Activated CD4-positive, alpha-beta T cell treated with anti-CD3 and anti-CD28 coated beads, Interleukin-2, amount 50 U/mL, for 4 hours (primary cell): ENCODE data around the gene RACK1.

Experiments
- DNase-seq, 2 experiments: peaks; one replicate each; pipeline ENCODE4 v3.0.0-alpha.2; 2020

The RACK1 gene

DNA sequence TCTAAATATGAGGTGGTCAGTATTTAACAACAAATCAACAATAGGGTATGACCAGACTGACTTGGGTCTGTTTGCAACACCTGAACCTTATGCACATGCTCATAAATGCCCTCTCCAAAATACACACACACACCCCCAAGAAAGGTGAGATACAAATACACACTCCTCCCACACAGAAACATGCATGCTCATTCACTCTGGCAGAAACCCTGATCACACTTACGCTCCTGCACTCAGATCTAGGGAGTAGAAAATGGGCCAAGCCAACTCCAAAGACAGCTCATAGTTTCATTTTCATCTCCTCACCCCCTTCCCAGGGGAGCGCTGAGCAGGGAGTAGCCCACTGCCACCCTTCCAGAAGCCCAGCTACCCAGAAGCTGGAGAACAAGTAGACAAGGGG is 50.0 kb downstream of the RACK1 start:
- no peak for DNase-seq

DNA sequence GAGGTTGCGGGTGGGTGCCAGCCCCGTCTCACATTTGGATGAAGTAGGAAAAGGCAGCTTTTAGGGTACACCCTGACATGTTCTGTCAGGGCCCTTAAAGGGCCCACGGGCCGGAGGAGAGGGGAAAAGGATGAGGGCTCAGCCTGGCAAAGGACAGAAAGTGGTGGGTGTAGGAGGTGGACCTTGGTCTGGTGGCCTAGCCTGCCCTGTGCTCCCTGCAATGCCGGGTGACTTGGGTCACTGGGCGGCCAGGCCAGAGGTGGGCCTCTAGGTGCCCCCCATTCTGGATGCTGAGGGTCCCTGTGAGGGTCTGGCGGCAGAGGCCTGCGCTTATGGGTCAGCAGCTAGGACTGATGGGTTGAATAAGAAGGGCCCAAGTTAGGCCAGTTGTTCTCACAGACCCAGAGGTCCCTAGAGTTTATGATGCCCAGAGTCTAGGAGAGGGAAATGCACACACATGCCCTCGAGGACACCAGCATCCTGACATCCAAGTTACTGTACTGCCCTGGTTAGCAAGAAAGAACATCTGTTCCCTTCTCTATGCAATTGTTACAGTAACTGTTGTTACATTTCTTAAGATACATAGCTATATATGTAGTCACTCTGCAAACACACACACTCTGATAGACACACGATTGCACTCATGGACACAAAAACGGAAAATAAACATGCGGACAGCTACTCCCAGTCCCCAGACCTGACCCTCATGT is 51.2 kb downstream of the RACK1 start:
- no peak for DNase-seq

DNA sequence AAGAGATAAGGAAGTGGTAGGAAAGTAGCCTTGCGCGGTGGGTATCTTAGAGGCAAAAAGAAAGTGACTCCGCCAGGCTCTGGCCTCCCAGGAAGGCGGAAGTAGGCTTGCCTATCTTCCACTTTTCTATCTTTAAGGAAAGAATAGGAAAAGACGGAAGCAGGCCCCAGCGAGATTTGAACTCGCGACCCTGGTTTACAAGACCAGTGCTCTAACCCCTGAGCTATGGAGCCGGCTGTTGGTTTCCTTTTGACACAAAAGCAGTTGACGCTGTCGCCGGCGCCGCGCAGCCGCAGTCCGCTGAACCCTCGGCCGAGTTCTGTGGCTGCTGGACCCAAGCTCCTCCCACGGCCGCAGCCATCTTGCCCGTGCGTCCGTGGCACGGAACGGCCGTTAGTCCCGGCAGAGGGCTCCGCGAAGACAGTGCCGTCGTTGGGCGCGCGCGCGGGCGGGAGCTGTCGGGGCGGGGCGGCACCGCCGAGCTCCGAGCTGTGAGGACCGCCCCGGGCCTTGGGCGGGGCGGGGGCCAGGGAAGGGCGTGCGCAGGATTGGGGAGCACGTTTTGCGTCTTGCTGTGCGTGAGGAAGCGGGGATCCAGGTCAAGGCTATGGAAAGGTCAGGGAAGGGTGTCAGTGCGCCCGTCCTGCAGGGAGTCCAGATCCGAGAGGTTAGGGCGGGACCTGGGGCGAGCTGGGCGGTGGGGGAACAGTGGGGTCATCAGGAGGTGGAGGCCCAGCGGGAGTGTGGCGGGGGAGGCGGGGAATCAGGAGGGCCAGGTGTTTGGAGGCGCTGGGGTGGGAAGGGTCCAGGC is 52.0 kb downstream of the RACK1 start:
- peak; percentile 89 to 92 for DNase-seq

DNA sequence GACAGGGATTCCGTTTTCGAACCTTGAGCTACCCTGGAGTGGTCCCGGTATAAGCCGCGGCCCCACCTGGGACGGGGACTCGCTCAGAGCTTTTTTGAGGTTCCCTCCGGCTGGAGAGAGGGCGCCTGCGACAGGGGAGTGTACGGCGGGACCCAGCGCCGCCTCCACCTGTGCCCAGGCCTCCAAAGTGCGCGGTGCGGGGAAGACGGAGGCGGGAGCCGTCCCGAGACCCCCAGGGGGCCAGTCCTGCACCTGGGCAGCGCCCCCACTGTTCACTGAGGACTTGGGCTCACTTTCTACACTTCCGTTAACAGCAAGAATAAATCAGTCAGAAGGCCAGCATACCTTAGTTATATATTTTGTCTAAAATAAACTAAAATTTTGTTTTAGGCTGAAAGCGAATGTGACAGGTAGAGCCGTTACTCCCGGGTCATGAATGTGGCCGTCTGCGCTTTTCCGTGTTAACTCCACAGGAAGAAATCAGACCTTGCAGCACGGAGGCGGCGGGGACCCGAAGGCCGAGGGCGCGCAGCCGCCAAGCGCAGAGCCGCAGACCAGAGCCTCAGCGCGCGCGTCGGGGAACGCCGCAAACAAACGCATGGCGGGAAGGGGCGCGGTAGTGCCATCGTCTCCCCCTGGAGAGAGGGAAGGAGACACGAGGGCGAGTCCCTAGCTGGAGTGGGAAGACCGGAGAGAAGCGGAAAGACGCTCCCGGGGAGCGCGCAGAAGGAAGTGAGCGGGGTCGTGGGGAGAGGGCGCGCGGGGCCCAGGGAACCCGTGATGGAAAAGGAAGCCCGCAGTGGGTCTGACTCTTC is 52.8 kb downstream of the RACK1 start:
- DNase-seq: no peak

DNA sequence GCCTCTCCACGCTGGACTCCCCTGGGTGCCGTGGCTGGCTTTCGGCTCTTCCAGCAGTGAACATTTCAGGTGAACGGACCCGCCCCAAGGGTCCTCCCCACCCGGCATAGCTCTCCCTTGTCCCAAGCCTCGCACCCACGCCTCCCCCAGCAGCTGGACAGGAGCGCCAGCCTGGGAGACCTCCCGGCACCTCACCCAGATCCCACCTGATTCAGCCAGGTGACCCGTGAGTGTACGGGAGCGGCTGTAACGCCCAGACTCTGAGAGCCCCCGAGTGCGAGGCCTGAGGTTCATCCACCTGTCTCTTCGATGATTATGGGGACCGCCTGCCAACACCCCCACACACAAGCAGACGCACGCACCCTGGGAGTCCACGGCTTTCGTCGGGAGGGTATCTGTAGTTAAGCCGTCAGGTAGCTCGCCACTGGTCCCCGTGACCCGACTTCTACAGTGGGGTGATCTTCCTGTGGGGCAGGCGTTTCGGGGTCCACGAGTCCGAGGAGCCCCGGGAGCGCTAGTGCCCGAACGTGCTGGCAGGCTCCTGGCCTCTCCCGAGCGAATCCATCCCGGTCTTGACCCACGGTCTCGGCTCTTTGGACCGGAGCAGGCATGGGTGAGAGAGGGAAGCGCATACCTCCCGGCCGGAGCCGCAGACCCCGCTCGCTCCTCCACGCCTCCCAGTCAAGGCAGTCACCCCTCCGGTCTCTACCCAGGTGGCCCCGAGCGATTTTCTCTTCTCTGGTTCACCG is 53.6 kb downstream of the RACK1 start:
- peak in 1 of 2 experiments; percentile 53 for DNase-seq

DNA sequence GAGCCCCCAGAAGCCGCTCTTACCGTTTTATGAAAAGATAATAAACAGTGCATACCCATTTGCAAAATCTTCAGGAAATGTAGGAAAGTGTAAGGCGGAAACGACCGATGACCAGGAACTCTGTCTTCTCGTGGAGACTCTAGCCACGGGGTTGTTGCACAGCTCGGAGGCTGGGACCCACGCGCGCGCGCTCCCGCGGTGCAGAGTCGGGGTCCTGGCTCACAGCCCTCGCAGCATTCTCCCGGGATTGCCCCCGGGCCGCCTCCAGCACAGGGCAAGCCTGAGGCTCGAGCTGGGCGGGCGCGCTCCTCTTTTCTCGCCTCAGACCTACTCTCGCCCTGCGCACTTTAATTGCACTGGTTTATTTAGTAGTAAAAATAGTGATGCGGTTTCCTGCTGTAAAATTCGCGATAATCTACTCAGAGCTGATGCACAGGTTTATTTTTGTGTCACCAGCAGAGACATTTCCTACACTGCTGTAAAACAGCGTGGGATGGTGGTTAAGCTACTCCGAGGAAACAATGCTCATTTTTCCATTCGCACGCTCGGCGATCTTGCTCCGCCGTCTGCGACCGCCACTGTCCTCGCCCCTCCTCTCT is 54.2 kb downstream of the RACK1 start:
- peak; percentile 59 to 61 for DNase-seq

DNA sequence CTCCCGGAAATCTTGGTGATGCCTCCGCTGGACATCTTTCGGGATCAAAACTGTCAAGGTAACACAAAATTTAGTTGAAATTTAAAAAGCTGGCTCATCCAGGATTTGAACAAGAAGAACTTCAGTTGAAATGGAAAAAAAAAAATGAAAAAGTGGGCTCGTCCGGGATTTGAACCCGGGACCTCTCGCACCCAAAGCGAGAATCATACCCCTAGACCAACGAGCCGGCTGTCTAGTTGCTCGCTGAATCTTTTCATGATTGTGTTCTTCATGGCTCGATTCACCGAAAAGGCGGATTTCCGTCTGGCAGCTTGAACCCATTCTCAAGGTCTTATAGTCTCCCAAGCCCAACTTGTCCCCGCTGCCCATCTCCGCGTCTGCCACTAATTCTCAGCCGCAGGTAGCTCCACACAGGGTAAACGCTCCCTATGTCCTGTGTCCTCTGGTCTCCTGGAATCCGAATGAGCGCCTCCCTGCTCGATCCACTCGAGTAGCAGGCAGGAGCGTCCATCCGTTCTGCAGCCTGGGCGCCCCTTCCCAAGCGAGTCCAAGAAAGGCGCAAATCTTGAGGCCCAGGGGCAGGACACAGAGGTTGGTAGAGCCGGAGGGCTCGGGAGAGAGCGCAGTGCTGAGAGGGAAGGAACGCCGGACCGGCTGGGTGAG is 54.9 kb downstream of the RACK1 start:
- DNase-seq: peak; percentile 70 to 75

DNA sequence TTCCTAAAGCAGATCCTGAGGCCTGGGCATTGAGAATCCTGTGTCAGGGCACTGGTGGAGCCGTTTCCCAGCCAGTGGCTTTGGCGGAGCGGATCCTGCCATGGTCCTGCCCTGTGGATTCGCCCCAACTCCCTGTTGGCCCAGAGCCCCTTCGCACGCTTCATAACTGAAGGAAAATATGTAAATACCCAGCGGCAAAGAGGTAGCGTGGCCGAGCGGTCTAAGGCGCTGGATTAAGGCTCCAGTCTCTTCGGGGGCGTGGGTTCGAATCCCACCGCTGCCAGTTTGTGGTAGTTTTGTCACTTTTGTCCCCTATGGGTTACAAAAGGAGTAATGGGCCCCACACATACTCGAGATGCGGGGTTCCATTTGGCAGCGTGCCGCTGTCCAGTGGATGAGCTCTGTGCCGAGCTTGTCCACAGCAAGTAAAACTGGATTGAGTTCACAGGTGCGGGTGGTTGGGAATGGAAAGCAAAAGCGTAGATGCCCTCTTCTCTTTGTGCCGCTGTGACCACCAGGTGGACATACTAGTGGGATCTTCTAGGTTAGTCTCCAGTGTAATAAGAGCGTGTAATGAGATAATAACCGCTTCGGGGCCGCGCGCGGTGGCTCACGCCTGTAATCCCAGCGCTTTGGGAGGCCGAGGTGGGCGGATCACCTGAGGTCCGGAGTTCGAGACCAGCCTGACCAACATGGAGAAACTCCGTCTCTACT is 56.0 kb downstream of the RACK1 start:
- DNase-seq: no peak

DNA sequence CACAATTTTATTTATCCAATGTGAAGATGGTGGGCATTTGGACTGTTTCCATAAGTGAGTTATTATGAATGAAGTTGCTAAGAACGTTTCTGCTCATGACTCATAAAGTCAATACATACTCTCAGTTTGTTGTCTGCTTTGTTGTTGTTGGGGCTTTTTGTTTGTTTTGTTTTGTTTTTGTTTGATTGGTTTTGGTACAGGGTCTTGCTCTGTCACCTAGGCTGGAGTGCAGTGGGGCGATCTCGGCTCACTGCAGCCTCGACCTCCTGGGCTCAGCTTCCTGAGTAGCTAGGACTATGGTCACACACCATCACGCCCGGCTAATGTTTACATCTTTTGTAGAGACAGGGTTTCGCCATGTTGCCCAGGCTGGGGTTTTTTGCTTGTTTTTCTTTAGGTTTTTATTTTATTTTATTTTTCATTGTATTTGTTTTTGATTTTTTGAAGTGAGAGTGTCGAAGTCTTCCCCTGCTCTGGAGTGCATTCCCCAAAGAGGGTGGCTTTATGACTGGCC is 56.7 kb downstream of the RACK1 start:
- DNase-seq: no peak
